Pancreas (tissue), 10 donors: Measurements from ENCODE around the gene FAM180A. TPM values are rescaled to one million over a fixed set of nuclear protein-coding genes. Genes with fewer than 3 reads are reported as not detected.

ENCODE experiments used
- ATAC-seq, 4 donors: fragments of 200-7000 bp; cut with Tn5 transposase; one replicate each; pipeline versions ENCODE4 v1.8.0 to v1.9.1; 2020; ENCODE audit warnings: mild to moderate bottlenecking in 4 of 4, moderate library complexity in 4 of 4
- DNase-seq, 6 donors: peaks; one replicate each; pipeline ENCODE4 v3.0.0-alpha.2; 2020
- FAIRE-seq: peaks from 2 replicates; lab custom pipeline; 2012; peaks lifted over from hg19 to GRCh38; lab: Jason Lieb, UNC
- H3K27ac ChIP-seq, 4 donors: fragments of 200-600 bp; sonication (generic); 1 replicate in 3 of 4; 2 replicates in 1 of 4; pipeline versions ENCODE4 v1.5.0 to v1.8.0; 2020
- H3K27me3 ChIP-seq, 4 donors: fragments of 200-600 bp; one replicate each; pipeline ENCODE4 v1.8.0; 2021
- H3K36me3 ChIP-seq, 3 donors: fragments of 200-600 bp; sonication (generic) in 1 of 3; one replicate each; pipeline versions ENCODE4 v1.5.0 to v1.8.0; 2020 to 2021
- H3K4me1 ChIP-seq, 3 donors: fragments of 200-600 bp; one replicate each; pipeline ENCODE4 v1.8.0; 2021
- H3K4me3 ChIP-seq, 4 donors: fragments of 200-600 bp; sonication (generic) in 2 of 4; one replicate each; pipeline versions ENCODE4 v1.5.0 to v1.8.0; 2020 to 2021
- H3K9me3 ChIP-seq, 4 donors: fragments of 200-600 bp; one replicate each; pipeline ENCODE4 v1.8.0; 2021
- WGBS, 2 donors: extraction: QIAGEN DNeasy Blood & Tissue Kit; methylation state at CpG; one replicate each; pipeline ENCODE4 v1.1.7; 2013; 5-methylcytosine and 5-hydroxymethylcytosine counted together
- intact Hi-C, 3 donors: fragments of 100-400 bp; cut with DNase I; formaldehyde crosslinking; loops; one replicate each; pipeline versions ENCODE4 v1.11.1 to v1.14.2; 2022
- polyA plus RNA-seq, 2 donors: library from polyadenylated mRNA; stranded (reverse); fragments of 200-250 nt; gene quantifications; one replicate each; pipeline ENCODE4 v1.2.3, GENCODE V29; 2013
- total RNA-seq, 6 donors: library from RNA; stranded (reverse); fragmentation: NEBNext Ultra II Directional in 4 of 6; extraction: Animal tissue kit (Norgen Biotek cat#: 25700) in 4 of 6; gene quantifications; one replicate each; pipeline versions ENCODE4 v1.2.1 to v1.2.4, GENCODE V29; 2021 to 2023
- TF ChIP-seq, protein P1 (sequence below), 4 donors: fragments of 200-600 bp; sonication (generic) in 3 of 4; IDR thresholded peaks; one replicate each; pipeline versions ENCODE4 v1.5.0 to v1.8.0; 2021; ENCODE audit warnings: antibody characterized with exemption in 4 of 4
- donor health status: healthy with polysubstance abuse.
- donor health status: DM: no; HTN: no; CAD: no; lungs with moderate emphysema.
- donor health status: DM: no; HTN: no; CAD: no.
- donor health status: control.
- donor health status: control.
- donor health status: Bipolar disorder and iron deficiency.
- donor health status: DM: yes; HTN: yes; CAD: no.
- donor health status: DM: no; HTN: no; CAD: no.
- donor health status: DM: no; HTN: no; CAD: no.
- donor health status: DM: yes; HTN: yes; CAD: no.

FAM180A gene
- total and polyA plus RNA-seq, 8 donors: 0.11 to 0.90 (median 0.24) TPM

DNA sequence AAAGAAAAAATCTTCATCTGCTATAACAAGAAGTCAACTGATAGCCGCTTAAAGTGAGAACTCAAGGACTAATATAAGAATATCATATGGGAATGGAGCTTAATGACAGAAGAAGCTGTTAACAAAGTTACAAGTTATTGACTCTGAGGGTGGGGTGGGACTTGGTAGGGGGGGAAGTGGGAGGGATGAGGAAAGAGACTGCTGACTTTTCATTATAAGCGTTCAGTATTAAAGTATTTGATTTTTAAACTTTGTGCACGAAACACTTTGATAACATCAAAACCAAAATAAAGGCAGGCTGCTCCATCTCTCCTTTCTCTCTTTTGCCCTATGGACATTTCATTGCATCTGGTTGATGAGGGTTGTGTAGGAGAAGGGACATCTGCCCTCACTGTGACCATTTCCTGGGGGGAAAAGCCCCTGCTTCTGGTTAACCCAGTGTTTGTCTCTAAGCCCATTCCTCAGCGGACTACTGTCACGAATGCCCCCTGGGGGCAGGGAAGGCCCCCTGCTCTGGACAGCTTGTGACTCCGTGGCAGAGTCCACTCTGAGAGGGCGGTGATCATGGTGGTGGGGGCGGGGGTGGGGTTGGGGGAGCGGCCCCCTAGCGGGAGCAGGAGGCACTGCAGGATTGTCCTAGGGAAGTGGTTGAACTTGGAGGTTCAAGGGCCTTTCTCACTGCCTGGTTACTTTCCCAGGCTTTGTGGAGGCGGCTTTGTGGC lies 38.0 kb downstream of the FAM180A start:
- FAIRE-seq (no peak), ATAC-seq (peak in 2 of 4 donors; percentile 51 to 55), DNase-seq (no peak)
- H3K4me1 ChIP-seq: no peaks in the 10 kb centered on the region
- H3K4me3 ChIP-seq: no peak overlapping the region
- intact Hi-C loops: no loop called here
- no peaks in the 10 kb centered on the region for H3K27me3 ChIP-seq
- H3K36me3 ChIP-seq: no peaks in the 10 kb centered on the region
- 37 to 42% methylated on average over 11 of the region's 11 CpGs for WGBS, 2 donors
- no peaks in the 10 kb centered on the region for H3K9me3 ChIP-seq
- H3K27ac ChIP-seq: no peak overlapping the region
- TF ChIP-seq, protein P1, sequence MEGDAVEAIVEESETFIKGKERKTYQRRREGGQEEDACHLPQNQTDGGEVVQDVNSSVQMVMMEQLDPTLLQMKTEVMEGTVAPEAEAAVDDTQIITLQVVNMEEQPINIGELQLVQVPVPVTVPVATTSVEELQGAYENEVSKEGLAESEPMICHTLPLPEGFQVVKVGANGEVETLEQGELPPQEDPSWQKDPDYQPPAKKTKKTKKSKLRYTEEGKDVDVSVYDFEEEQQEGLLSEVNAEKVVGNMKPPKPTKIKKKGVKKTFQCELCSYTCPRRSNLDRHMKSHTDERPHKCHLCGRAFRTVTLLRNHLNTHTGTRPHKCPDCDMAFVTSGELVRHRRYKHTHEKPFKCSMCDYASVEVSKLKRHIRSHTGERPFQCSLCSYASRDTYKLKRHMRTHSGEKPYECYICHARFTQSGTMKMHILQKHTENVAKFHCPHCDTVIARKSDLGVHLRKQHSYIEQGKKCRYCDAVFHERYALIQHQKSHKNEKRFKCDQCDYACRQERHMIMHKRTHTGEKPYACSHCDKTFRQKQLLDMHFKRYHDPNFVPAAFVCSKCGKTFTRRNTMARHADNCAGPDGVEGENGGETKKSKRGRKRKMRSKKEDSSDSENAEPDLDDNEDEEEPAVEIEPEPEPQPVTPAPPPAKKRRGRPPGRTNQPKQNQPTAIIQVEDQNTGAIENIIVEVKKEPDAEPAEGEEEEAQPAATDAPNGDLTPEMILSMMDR (IDR thresholded peaks at IDR 0.05): peak; percentile 23 to 64 (median 48)

DNA sequence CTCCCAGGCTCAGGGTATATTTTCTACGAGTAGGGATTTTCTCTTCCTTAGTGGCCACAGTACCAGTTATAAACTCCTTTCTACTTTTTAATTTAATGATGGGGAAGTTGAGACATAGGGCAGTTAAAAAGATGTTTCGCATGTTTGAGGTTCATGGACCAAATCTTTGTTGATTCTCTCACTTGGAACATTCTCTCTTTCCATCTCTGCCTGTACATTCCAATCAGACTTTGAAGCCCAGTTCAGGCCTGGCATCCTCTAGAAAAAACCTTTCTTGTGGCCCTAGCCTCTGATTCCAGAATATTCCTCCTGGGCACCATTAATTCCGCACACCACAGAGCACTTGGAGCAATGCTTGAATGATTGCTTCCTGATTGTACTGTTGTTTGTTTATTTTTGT lies 39.1 kb downstream of the FAM180A start:
- H3K27ac ChIP-seq: no peak overlapping the region
- DNase-seq (no peak), FAIRE-seq (no peak), ATAC-seq (no peak)
- intact Hi-C loops: no loop called here
- H3K36me3 ChIP-seq: no peaks in the 10 kb centered on the region
- H3K4me3 ChIP-seq: no peak overlapping the region
- no peaks in the 10 kb centered on the region for H3K4me1 ChIP-seq
- no peaks in the 10 kb centered on the region for H3K9me3 ChIP-seq
- WGBS, 2 donors: 88 to 91% methylated on average over 3 of the region's 3 CpGs
- no peaks in the 10 kb centered on the region for H3K27me3 ChIP-seq
- TF ChIP-seq, protein P1 (IDR thresholded peaks at IDR 0.05): no peak

DNA sequence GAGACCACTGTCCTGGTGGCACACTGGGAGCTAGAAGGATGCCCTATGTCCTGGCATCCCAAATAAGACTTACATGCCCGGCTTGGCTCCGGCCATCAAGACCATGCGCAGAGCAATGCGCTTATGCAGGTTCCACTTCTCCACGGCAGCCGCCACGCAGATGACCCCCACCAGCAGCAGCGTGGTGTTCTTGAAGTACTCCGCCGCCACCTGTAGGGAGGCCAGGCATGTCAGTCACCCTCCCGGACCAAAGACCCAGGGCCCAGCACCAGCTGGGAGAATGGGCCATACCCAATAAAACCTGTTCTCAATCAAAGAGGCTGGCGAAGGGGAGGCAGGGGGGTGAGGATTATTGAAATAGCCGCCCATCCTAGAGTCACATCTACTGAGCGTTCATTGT lies 40.6 kb downstream of the FAM180A start:
- Histone ChIP-seq H3K27ac (no peak overlapping the region), H3K4me1 (no peaks in the 10 kb centered on the region), H3K9me3 (no peaks in the 10 kb centered on the region), H3K27me3 (no peaks in the 10 kb centered on the region), H3K36me3 (no peaks in the 10 kb centered on the region), H3K4me3 (no peak overlapping the region)
- ATAC-seq (no peak), FAIRE-seq (no peak), DNase-seq (no peak)
- 84% methylated on average over 14 of the region's 14 CpGs for WGBS, 2 donors
- TF ChIP-seq, protein P1 (IDR thresholded peaks at IDR 0.05): no peak
- intact Hi-C loops: no loop called here

DNA sequence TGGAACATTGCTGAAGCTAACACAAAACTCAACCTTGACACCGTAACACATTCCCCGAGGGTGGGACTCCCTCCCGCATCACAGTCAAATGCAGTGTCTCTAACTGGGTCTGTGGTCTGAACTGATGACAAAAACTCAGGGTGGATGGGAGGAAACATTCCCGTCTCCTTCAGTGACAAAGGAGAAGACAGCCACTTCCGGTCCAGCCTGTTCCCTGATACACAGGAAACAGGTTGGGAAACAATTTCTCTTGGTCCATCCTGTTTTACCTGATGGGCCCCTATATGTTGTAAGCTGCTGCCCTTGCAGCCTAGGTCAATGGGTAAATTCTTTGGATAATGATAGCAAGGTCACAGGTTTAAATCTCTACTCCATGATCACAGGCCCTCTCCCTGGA lies 41.0 kb downstream of the FAM180A start:
- ATAC-seq (no peak), DNase-seq (no peak)
- WGBS, 2 donors: 77 to 86% methylated on average over 5 of the region's 5 CpGs

More for the DNA sequence above, 41.0 kb downstream of the FAM180A start:
- intact Hi-C loops: no loop called here
- Histone ChIP-seq H3K4me1 (no peaks in the 10 kb centered on the region), H3K9me3 (no peaks in the 10 kb centered on the region), H3K36me3 (no peaks in the 10 kb centered on the region), H3K27ac (no peak overlapping the region), H3K27me3 (no peaks in the 10 kb centered on the region), H3K4me3 (no peak overlapping the region)
- TF ChIP-seq, protein P1 (IDR thresholded peaks at IDR 0.05): no peak
- FAIRE-seq: no peak
